ENCODE results near the gene UIMC1.
"Not testable (repeated sequence)": the region's sequence is repeated elsewhere in the genome, so short reads cannot be mapped to it uniquely, and the experiment has no call there.

UIMC1 gene

DNA sequence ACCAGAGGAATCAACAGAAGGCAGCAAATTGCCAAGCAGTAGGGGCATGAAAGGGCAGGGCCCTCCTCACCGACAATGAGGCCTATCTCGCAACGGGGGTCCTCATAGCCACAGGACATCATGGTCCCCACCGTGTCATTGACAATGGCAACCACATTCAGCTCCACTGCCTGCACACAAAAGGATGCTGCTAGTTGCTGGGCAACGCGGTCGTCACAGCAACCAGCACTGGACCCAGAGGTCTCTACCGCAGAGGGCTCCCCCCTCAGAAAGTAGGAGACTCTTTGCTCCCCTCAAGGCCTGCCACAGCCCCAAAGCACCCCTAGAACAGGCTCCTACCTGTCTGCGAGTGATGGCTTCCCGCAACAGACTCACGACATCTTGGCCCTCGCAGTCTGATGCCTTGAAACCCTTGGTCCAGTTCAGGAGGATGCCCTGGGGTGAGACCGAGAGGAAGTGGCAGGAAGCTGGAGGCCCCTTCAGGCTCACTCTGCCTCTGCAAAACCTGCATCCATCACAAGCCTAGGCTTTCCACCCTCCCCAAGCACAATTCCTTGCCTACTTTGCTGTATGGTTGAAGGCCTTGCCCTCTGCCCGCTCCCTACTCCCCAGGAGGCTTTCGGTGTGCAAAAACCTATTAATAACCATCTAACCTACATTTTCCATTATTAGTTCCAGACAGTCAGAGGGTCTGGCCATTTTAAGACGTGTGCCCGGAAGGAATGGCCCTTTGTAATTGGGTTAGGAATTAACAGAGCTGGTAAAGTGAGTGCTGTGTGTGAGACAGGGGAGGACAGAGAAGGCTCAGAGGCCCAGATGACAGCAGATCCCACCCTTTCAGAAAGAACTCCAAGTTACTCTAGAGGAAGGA lies 122.6 kb downstream of the UIMC1 start:
- DNase-seq (ENCODE audit: low spot score) = no peak

GRCh38 chr5:176882567-176882903 lies 124.0 kb downstream of the UIMC1 start:
- no peak for DNase-seq (ENCODE audit: low spot score)

DNA sequence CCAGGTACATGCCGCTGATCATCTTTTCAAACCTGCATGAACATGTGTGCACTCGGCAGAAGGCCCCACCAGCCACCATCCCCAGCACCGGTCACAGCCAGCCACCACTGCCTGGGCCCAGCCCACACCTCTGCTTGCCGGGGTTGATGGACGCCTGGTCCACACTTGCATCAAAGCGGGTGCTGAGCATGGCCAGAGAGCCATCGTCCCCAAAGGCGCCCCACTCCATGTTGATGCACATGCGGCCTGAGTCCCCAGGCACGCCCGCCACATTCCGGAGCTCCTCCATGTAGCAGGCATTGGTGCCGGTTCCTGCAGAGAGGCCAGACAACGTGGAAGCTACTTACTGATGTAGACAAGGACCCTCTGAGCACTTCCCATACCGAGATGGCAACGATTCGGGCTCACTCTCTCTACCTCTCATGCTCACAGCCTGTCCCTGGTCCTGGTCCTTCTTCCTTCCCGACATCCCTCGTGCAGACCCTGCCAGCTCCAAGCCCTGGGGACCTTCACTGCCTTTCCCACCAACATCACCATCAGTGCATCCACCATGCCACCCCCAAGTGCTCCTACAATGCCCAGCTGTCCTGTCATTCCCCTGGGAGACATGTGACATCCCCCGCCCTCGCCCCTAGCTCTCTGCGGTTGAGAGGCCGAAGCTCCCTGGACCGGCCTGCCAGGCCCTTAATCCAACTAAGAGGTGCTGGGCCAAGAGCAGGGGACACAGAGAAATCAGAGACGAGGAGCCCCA lies 124.6 kb downstream of the UIMC1 start:
- no peak for DNase-seq (ENCODE audit: low spot score)

DNA sequence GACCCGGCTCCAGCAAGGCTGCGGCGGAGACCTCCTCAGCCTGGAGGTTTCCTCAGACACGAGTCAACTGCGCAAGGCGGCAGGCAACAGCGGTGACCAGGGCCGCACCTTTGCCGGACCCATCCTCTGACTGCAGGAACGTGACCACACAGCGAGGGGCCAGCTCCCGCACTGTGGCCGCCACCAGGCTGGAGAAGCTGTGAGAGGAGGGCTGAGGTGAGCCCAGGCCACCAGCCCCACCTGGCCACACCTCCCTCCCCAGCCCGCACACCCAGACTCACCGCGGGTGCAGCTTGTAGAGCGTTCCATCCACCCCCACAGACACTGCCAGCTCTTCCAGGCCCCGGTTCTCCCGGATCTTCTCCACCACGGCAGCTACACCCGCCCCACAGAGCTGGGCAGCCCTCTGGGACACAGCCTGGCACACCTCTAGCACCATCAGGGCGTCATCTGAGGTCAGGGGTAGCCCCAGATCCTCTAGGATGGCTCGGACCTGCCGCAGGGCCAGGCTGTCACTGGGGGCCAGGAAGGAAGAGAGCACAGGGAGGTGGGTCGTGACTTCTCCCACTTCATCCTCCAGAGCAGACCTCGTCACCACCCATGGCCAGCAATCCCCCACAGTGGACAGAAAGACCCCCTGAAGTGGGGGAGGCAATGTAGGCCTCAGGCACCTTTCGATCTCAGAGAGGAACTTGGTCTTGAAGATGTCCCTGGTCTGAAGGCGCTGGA lies 125.4 kb downstream of the UIMC1 start:
- no peak for DNase-seq (ENCODE audit: low spot score)

DNA sequence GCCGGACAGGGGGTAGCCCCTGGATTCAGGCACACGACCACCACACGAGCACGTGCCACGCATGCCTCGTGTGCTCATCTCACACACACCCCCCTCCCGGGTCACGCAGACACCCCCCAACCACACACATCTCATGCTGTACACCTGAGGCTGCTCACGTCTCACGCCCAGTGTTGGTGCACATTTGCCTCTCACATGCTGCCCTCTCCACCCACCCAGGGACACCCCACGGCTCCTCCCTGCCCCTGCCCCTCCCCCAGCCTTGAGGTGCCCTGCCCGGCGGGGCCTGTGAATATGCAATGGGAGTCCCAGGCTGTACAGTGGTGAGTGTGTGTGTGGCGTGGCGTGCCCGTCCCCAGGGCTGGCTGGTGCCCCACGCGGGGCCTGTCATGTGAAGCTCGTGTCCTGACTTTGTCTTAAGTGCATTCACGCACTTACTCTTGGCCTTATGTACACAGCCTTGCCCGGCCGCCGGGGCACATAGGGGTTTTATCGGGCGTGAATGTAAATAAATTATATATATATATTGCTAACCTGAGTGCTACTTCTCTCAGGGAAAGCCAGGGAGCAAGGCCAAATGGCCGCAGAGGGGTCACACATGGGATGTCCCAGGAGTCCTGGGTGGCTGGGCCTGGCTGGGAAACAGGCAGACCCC lies 126.1 kb downstream of the UIMC1 start:
- DNase-seq (ENCODE audit: low spot score) = no peak

GRCh38 chr5:176879663-176880361 lies 126.8 kb downstream of the UIMC1 start:
- no peak for DNase-seq (ENCODE audit: low spot score)

DNA sequence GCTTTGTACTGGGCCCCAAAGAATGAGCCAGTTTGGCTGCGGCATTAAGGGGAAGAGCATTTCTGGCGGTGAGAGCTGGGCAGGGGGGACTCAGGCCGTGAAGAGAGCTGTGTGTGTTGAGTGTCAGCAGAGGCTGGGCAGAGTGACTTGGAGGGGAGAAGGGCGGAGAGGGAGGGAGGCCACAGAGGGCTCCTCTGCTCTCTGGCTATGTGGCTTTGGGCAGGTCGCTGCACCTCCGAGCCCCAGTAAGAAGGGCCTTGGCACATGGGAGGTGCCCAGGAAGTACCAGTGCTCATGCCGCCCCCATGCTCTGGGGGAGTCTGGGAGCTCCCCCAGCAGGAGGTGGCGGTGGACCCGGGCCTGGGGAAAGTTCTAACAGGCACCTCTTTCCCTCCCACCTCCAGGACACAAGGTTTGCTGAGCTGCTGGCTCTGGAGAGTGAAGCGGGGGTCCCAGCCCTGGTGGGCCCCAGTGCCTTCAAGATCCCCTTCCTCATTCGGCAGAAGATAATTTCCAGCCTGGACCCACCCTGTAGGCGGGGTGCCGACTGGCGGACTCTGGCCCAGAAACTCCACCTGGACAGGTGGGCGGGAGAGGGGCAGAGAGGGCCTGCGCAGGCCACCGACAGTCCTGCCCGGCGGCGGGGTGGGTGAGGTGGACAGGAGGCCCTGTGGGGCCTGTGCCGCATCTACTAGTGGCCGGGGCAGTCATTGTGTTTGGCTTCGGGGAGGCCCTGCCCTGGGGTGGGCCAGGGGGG lies 127.5 kb downstream of the UIMC1 start:
- DNase-seq (ENCODE audit: low spot score) = no peak

- DNase-seq (ENCODE audit: low spot score) = no peak
These were observed 128.1 kb downstream of the UIMC1 start for GRCh38 chr5:176878463-176878862.

DNA sequence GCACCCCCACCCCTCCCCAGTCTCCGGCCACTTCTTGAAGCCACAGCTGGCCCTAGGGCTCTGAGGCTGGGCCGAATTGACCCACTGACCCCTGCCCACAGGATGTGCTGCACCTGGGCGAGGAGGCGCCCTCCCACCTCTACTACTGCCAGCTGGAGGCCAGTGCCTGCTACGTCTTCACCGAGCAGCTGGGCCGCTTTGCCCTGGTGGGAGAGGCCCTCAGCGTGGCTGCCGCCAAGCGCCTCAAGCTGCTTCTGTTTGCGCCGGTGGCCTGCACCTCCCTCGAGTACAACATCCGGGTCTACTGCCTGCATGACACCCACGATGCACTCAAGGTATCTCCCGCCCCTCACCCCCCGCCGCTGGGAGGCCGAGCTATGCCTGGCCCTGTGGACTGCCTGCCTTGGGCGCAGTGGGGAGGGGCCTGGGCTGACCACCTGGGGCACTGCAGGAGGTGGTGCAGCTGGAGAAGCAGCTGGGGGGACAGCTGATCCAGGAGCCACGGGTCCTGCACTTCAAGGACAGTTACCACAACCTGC lies 128.7 kb downstream of the UIMC1 start:
- no peak for DNase-seq (ENCODE audit: low spot score)

DNA sequence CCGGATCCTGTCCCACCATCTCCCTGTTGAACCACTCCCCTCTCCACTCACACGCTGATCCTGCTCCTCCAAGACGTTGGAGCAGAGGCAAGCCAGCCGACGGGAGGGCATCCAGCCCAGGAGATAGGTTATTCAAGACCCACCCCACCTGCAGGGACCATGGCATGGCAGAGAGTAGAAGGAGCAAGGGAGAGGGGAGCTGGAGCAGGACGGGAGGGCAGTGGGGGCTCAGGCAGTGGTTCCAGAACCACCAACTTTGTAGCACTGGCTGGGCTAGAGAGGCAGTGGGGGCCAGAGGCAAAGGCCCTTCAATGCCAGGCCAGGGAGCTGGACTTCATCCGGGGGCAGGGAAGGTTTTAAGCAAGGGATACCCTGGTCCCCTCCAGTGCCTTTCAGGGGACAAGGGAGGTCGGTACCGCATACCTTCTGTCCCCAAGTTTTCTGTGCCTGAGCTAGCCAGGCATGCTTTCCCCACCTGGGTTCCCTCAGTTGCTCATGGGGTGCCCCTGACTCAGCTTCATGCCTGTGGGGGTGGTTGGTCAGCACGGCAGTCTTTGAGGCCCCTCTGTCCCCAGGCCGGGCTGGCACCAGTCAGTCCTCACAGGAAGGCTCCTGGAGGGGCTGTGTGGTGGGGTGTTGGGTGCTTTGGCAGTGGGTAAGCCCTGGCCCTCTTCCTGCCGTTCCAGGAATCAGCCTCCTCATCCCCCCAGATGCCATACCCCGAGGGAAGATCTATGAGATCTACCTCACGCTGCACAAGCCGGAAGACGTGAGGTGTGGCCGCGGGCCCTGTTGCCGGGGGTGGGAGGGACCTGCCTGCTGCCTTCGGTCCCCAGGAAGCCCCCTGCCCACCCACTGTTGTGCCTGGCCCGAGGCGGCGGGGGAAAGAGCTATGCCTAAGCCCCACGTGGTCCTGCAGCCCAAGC lies 129.8 kb downstream of the UIMC1 start:
- DNase-seq (ENCODE audit: low spot score) = no peak

DNA sequence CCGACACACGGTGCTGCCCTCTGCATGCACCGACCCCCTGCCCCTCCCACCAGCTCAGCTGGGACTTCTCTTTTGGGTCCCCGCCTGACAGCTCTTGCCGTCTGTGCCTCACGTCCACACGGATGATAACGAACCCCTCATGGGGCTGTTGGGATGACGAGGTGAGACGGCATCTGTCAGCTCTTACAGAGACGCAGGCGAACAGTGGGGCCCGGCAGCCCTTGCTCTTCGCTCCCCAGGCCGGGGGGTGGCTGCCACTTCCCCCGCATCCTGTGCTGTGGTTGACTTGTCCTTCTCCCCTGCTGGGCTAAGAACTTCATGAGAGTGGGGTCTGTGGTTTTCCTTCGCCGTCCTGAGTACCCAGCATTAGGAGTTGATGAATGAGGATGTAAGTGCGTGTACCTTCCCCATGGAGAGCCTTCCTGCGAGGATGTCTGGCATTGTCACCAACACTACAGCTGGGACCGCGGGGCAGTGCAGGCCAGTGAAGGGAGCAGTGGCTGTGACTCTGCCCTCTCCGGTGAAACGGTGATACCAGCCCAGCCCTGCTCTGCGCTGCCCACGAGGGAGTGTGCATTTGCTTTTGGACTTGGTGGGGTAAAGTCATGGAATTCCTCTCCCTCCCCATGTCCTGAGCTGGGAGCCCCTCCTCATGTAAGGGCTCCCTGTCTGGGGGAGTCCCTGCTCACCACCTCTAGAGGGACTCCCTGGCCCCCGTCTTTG lies 130.6 kb downstream of the UIMC1 start:
- DNase-seq (ENCODE audit: low spot score) = no peak

- no peak for DNase-seq (ENCODE audit: low spot score)
These were observed 131.5 kb downstream of the UIMC1 start for GRCh38 chr5:176875014-176875550.

- no peak for DNase-seq (ENCODE audit: low spot score)
These were observed 132.3 kb downstream of the UIMC1 start for GRCh38 chr5:176874198-176874780.

GRCh38 chr5:176873541-176874172 lies 132.9 kb downstream of the UIMC1 start:
- DNase-seq (ENCODE audit: low spot score) = no peak

DNA sequence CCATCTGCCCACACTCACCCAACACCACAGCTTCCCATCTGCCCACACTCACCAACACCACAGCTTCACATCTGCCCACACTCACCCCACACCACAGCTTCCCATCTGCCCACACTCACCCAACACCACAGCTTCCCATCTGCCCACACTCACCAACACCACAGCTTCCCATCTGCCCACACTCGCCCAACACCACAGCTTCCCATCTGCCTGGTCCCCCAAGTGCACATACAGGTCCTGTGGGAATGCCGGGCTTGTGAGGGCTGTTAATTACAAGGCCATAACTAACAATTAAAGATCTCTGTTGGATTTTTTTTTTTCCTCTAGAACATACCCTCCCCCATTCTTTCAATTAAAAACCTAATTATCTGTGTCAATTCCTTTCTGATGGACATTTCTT lies 133.6 kb downstream of the UIMC1 start:
- DNase-seq (ENCODE audit: low spot score) = not testable (repeated sequence)

- DNase-seq (ENCODE audit: low spot score) = not testable (repeated sequence)
These were observed 134.0 kb downstream of the UIMC1 start for GRCh38 chr5:176872586-176872985.

DNA sequence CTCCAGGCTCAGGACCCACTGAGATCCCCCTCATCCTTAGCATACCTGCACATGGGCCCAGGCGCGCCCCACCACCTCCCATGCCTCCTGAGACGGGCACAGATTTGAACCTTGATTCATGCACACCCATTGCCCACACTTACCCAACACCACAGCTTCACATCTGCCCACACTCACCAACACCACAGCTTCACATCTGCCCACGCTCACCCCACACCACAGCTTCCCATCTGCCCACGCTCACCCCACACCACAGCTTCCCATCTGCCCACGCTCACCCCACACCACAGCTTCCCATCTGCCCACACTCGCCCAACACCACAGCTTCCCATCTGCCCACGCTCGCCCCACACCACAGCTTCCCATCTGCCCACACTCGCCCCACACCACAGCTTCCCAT lies 135.9 kb downstream of the UIMC1 start:
- DNase-seq (ENCODE audit: low spot score) = not testable (repeated sequence)

Measured in GM03348 (cell line).